Skeletal muscle tissue (tissue), 4 donors: ENCODE results near the gene NAPSA. TPM values are rescaled to one million over a fixed set of nuclear protein-coding genes. Genes with fewer than 3 reads are reported as not detected.
"Not testable (repeated sequence)": the region's sequence is repeated elsewhere in the genome, so short reads cannot be mapped to it uniquely, and the experiment has no call there.

Experiments used
- H3K27ac ChIP-seq: one replicate; pipeline ENCODE4 v1.7.0; 2013; ENCODE audit warnings: mild to moderate bottlenecking, low read depth, low read length, inconsistent platforms
- H3K27me3 ChIP-seq, 3 donors: one replicate each; pipeline ENCODE4 v1.7.0; 2013; ENCODE audit warnings: low read length in 3 of 3; ENCODE audit not compliant: control insufficient read depth in 3 of 3, insufficient read depth in 3 of 3
- H3K36me3 ChIP-seq, 3 donors: one replicate each; pipeline ENCODE4 v1.7.0; 2013; ENCODE audit warnings: low read length in 3 of 3; ENCODE audit not compliant: control insufficient read depth in 3 of 3, insufficient read depth in 3 of 3
- H3K4me1 ChIP-seq, 3 donors: one replicate each; pipeline ENCODE4 v1.7.0; 2013; ENCODE audit warnings: low read length in 3 of 3, mild to moderate bottlenecking in 3 of 3; ENCODE audit not compliant: control insufficient read depth in 3 of 3, insufficient read depth in 3 of 3
- H3K4me3 ChIP-seq, 3 donors: one replicate each; pipeline ENCODE4 v1.7.0; 2013; ENCODE audit warnings: low read length in 3 of 3
- H3K9ac ChIP-seq, 3 donors: one replicate each; pipeline ENCODE4 v1.7.0; 2013; ENCODE audit warnings: low read length in 3 of 3, mild to moderate bottlenecking in 3 of 3, moderate library complexity in 2 of 3, low read depth in 1 of 3
- H3K9me3 ChIP-seq, 3 donors: one replicate each; pipeline ENCODE4 v1.7.0; 2013; ENCODE audit warnings: low read length in 3 of 3; ENCODE audit not compliant: control insufficient read depth in 3 of 3
- total RNA-seq: library from RNA; depleted of rRNA; stranded (reverse); fragments of >200 nt; gene quantifications from one replicate; pipeline ENCODE4 v1.2.3, GENCODE V29; 2014
- donor health status: Osteomylitis.

The NAPSA gene
- total RNA-seq, 1 donor from 2014 or later: not detected

- Histone ChIP-seq H3K36me3 (no peaks in the 10 kb centered on the region), H3K27ac (no peak overlapping the region), H3K4me3 (no peak overlapping the region), H3K9ac (no peak overlapping the region), H3K9me3 (no peaks in the 10 kb centered on the region), H3K27me3 (peaks cover 0 to 14% (median 0%) of the 10 kb centered on the region in 3 donors), H3K4me1 (peaks cover 8 to 16% (median 12%) of the 10 kb centered on the region in 3 donors)
Measured at GRCh38 chr19:50361290-50362029, 4.0 kb downstream of the NAPSA start.

- Histone ChIP-seq H3K4me1 (peaks cover 8 to 16% (median 12%) of the 10 kb centered on the region in 3 donors), H3K9ac (no peak overlapping the region), H3K27ac (no peak overlapping the region), H3K9me3 (no peaks in the 10 kb centered on the region), H3K27me3 (peaks cover 0 to 14% (median 0%) of the 10 kb centered on the region in 3 donors), H3K4me3 (no peak overlapping the region), H3K36me3 (no peaks in the 10 kb centered on the region)
Measured at GRCh38 chr19:50359328-50359818, 6.1 kb downstream of the NAPSA start.

GRCh38 chr19:50358483-50359327 lies 6.7 kb downstream of the NAPSA start:
- no peaks in the 10 kb centered on the region for H3K9me3 ChIP-seq
- peaks cover 0 to 14% (median 0%) of the 10 kb centered on the region in 3 donors for H3K27me3 ChIP-seq
- peak overlapping the region in 2 of 3 donors; percentile 51 to 72 for H3K9ac ChIP-seq
- H3K4me1 ChIP-seq: peaks cover 8 to 16% (median 12%) of the 10 kb centered on the region in 3 donors
- H3K36me3 ChIP-seq: no peaks in the 10 kb centered on the region
- peak overlapping the region; percentile 70 to 77 (median 73) for H3K4me3 ChIP-seq
- H3K27ac ChIP-seq: peak overlapping the region; percentile 72

- H3K36me3 ChIP-seq: no peaks in the 10 kb centered on the region
- H3K4me3 ChIP-seq: peak overlapping the region; percentile 77 to 83 (median 80)
- peak overlapping the region; percentile 69 to 72 (median 69) for H3K9ac ChIP-seq
- H3K27ac ChIP-seq: peak overlapping the region; percentile 72
- no peaks in the 10 kb centered on the region for H3K9me3 ChIP-seq
- H3K4me1 ChIP-seq: peaks cover 8 to 16% (median 12%) of the 10 kb centered on the region in 3 donors
- H3K27me3 ChIP-seq: peaks cover 0 to 14% (median 0%) of the 10 kb centered on the region in 3 donors
Measured at GRCh38 chr19:50357178-50358100, 8.0 kb downstream of the NAPSA start.

- Histone ChIP-seq H3K27me3 (peaks cover 0 to 14% (median 0%) of the 10 kb centered on the region in 3 donors), H3K9me3 (no peaks in the 10 kb centered on the region), H3K4me1 (peaks cover 8 to 16% (median 12%) of the 10 kb centered on the region in 3 donors), H3K4me3 (no peak overlapping the region), H3K36me3 (no peaks in the 10 kb centered on the region), H3K27ac (no peak overlapping the region), H3K9ac (peak overlapping the region in 1 of 3 donors; percentile 69)
Measured at GRCh38 chr19:50356691-50357177, 8.7 kb downstream of the NAPSA start.

GRCh38 chr19:50353487-50353880 lies 12.0 kb downstream of the NAPSA start:
- not testable (repeated sequence) for H3K27me3 ChIP-seq, H3K27ac ChIP-seq

GRCh38 chr19:50352242-50352641 lies 13.2 kb downstream of the NAPSA start:
- Histone ChIP-seq H3K9ac (no peak overlapping the region), H3K27me3 (no peaks in the 10 kb centered on the region), H3K36me3 (no peaks in the 10 kb centered on the region), H3K9me3 (no peaks in the 10 kb centered on the region), H3K4me1 (peaks cover 1 to 2% (median 1%) of the 10 kb centered on the region in 3 donors), H3K4me3 (no peak overlapping the region), H3K27ac (no peak overlapping the region)

More at GRCh38 chr19:50353487-50353880, 12.0 kb downstream of the NAPSA start:
- H3K9me3 ChIP-seq, H3K36me3 ChIP-seq, H3K4me3 ChIP-seq, H3K9ac ChIP-seq: not testable (repeated sequence)
- peaks cover 7 to 13% (median 8%) of the 10 kb centered on the region in 3 donors for H3K4me1 ChIP-seq

- H3K4me3 ChIP-seq: no peak overlapping the region
- H3K27me3 ChIP-seq: no peaks in the 10 kb centered on the region
- peaks cover 0 to 2% (median 0%) of the 10 kb centered on the region in 3 donors for H3K9me3 ChIP-seq
- H3K9ac ChIP-seq: no peak overlapping the region
- H3K36me3 ChIP-seq: no peaks in the 10 kb centered on the region
- H3K27ac ChIP-seq: no peak overlapping the region
- H3K4me1 ChIP-seq: no peaks in the 10 kb centered on the region
Measured at GRCh38 chr19:50349277-50350057, 16.0 kb downstream of the NAPSA start.
